GM18868 (cell line): ENCODE measurements around the gene GAB2.
"Not testable (repeated sequence)": the region's sequence is repeated elsewhere in the genome, so short reads cannot be mapped to it uniquely, and the experiment has no call there.

Source experiments
- ATAC-seq: cut with Tn5 transposase; IDR thresholded peaks from one replicate; pipeline ENCODE4 v1.9.1; 2021; ENCODE audit warnings: mild to moderate bottlenecking, moderate library complexity; ENCODE audit not compliant: unreplicated experiment

The GAB2 gene

GRCh38 chr11:78417175-78417887 lies at the start of gene GAB2:
TSS of gene GAB2 (minus strand) at chr11:78417820. CDS start at chr11:78417720, 100 bp downstream.
- peak; percentile 18 for ATAC-seq

DNA sequence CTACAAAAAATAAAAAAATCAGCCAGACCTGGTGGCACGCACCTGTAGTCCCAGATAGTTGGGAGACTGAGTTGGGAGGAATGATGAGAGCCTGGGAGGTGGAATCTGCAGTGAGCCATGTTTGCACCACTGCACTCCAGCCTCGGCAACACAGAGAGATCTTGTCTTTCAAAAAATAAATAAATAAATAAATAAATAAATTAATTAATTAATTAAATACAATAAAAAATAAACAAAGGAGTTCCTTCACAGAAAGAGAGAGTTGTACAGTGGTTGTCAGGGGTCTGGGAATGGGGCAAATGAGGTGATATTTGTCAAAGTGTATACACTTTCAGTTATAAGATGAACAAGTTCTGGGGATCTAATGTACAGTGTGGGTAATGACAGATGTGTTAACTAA lies 49.8 kb upstream of the GAB2 start:
- no peak for ATAC-seq

DNA sequence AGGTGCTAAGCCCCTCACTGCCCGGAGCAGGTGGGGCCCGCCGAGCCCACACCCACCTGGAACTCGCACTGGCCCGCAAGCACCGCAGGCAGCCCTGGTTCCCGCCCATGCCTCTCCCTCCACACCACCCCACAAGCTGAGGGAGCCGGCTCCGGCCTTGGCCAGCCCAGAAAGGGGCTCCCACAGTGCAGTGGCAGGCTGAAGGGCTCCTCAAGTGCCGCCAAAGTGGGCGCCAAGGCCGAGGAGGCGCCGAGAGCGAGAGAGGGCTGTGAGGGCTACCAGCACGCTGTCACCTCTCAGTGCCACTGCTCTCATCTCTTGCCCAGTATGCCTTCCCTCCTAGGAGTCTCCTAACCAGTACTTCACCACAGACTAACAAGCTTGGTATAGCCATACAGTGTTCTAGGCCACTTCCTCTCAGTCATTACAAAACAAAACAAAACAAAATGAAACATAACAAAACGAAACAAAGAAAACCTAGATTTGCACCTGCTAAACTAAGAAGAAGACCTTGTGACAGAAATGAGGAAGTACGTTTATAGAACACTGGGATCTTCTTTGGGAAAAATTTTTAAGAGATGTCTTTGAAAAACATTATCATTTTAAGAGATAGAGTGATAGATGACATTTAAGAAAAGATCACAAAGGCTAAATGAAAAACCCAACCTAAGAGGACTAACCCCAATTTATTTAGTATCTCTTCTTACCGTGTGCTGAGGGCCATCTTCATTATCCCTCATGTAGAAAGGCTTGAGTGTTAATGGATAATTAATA lies 47.7 kb upstream of the GAB2 start:
- peak; percentile 98 for ATAC-seq

GRCh38 chr11:78464787-78465168 lies 47.2 kb upstream of the GAB2 start:
- not testable (repeated sequence) for ATAC-seq

DNA sequence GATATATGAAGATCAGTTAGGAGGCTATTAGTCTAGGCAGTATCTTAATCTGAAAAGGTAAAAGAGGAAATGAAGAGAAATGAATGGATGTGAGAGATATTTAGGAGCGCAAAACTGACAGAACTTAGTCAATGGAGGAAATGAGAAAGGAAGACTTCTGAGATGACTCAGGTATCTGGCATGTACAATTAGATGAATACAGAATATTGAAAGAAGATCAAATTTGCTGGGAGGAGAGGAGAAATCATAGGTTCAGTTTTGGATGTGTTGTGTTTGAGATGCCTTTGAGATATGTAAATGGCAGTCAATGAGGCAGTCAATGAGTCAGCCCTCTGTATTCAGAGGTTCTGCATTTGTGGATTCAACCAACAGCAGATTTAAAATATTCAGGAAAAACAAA lies 42.9 kb upstream of the GAB2 start:
- ATAC-seq, result peak; percentile 32

- ATAC-seq, result no peak
Observed at GRCh38 chr11:78459738-78460137, 42.1 kb upstream of the GAB2 start.

- ATAC-seq, result no peak
Observed at GRCh38 chr11:78457448-78457847, 39.8 kb upstream of the GAB2 start.

- ATAC-seq, result no peak
Observed at GRCh38 chr11:78453140-78453935, 35.7 kb upstream of the GAB2 start.

DNA sequence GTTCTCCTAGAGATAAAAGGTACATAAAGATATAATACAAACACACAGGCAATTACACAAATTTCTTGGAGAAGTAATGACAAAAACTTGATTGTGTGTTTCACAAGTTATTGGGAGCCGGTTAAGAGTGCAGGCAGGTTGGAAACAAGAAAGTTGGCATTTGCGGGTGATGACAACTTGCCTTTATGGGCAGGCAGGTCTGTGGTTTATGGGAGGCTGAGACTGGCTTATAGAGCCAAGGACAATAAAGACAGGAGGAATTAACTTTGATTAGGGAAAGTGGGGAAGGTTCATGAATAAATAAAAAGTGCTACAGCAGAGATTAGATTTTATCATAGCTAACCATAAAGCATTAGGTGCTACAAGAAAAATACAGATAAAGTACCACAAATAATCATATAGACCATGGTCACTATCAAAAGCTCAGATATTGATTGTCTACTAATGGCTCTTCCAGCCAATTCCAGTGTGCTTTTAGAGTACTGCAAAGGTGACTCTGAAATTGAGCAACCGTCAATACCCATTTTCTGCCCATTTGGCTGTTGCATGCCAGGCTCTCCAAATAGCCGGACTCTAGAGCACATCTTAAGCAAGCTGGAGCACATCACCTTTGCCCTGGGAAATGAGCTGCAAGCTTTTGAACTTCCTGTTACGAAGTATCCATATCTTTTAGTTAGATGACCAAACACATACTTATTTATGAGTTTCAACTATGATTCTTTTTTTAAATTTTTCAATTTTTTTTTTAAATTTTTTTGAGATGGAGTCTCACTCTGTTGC lies 33.9 kb upstream of the GAB2 start:
- no peak for ATAC-seq

DNA sequence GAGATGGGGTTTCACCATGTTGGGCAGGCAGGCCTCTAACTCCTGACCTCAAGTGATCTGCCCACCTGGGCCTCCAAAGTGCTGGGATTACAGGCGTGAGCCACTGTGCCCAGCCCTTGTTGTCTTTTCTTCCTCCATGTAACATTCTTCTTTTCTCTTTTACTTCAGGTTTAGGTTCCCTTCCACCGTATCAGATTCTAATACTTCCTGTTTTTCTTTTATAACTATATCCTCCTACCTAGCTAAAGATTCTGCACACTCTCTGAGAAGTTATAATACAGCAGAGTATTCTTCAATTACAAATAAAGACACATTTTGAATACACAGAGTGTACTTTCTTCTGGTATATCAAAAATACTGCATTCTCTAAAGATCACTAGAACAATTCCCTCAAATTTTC lies 33.2 kb upstream of the GAB2 start:
- ATAC-seq, result no peak

- no peak for ATAC-seq
Observed at GRCh38 chr11:78449866-78450265, 32.2 kb upstream of the GAB2 start.

DNA sequence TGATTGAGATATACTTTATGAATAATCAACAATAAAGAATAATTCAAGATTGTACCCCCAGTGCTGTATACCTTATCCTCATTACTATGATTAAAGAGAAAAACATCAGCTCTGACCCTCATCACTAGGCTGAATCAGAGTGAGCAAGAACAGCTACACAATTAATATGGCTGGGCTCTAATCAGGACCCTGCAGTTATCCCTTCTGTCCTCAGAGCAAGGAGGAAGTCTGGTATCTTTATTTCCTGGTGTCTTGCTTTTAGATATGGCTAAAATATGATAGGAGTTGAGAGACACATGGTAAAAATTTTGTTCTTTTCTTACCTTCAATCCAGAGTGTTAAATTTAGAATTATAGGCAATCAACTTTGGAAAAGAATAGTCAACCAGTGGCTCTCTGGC lies 28.6 kb upstream of the GAB2 start:
- no peak for ATAC-seq

DNA sequence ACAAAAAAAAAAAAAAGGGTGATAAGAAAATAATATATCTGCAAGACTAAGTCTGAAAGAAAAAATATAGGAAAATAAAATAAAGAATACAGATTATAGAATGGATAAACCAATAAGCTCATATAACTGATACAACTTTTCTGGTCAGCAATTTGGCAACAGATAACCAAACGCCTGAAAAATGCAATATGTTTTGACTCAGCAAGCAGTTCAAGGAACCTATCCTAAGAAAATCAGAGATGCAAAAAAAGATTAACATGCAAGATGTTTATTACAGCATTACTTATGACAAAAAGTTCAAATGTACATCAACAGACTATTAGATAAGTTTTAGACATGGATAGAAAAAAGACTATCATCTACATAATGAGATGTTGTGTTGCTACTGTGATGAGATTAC lies 27.1 kb upstream of the GAB2 start:
- ATAC-seq, result no peak

- no peak for ATAC-seq
Observed at GRCh38 chr11:78441956-78442355, 24.3 kb upstream of the GAB2 start.

- peak; percentile 87 for ATAC-seq
Observed at GRCh38 chr11:78438298-78438975, 20.8 kb upstream of the GAB2 start.

DNA sequence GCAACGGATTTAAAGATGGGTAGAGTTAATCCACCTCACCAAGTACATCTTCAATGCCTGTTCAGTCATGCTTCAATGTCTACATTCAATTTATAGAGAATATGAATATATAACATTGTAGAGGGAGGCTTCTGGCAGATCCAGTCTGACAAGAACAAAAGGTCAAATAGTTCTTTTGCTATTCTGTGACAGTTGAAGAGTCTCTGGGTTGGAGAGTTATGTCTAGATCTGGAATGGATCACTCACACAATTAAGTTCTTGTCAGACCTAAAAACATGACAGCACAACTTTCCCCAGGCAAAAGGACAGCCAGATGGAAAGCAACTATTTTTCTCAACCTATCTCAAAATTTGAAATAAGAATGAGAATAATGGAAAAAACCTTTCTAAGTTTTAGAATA lies 15.3 kb upstream of the GAB2 start:
- no peak for ATAC-seq

GRCh38 chr11:78432058-78432515 lies 14.5 kb upstream of the GAB2 start:
- no peak for ATAC-seq

DNA sequence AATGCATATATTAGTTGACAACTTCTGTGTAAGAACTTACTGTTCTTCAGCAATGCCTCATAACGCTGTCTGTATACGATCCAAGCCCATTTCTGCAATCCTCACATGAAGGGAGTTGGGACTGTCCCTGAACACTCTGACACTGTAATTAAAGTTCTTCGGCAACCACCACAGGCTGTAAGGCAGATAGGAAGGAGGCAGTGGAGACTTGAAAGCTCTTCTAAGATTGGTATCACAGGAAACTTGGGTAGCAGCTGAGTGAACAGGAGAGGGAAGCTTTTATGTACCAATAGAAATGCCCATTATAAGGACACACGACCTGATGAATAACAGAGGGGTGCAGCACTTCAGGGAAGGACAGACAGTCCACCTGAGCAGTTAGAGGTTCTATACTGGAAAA lies 12.0 kb upstream of the GAB2 start:
- peak; percentile 37 for ATAC-seq

DNA sequence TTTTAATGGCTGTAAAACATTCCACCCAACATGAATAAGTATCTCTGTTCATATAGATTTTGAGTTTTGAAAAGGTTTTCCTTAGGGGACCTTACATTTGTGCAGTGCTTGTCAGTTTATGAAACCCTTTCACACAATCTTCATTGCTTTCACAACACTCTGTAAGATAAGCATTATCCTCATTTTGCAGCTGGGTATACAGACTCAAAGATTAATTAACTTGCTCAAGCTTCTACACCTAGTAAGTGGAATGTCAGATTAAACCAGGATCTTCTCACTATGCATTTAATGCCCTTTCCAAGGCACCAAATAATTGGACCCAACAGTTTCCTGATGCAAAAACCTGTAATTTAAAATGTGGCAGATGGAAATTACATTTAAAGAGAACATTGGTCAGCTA lies 11.6 kb upstream of the GAB2 start:
- no peak for ATAC-seq

DNA sequence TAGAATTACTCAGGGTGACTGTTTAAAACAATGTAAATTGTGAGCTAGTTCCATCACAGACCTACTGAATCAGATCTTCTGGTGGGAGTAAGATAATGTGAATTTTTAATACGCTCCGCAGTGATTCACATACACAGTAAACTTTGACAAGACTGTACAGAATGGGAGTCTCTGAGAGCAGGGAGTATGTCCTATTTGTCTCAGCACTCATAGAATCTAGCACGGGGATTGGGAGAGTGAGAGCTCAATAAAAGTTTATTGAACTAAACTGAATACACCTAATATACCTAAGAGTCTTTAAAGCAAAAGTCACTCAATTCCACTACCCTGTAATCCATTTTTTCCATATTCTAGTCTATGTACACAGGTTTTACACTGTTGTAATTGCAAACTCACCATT lies 11.2 kb upstream of the GAB2 start:
- ATAC-seq, result no peak
